ENCODE measurements around the gene CHST15. TPM values are rescaled to one million over a fixed set of nuclear protein-coding genes. Genes with fewer than 3 reads are reported as not detected.

The CHST15 gene
- total and polyA plus RNA-seq, 4 donors, result 5.4 to 45.3 (median 36.7) TPM

- ATAC-seq (ENCODE audit: insufficient read depth, low FRiP score), result no peak
- TF ChIP-seq, protein P1, sequence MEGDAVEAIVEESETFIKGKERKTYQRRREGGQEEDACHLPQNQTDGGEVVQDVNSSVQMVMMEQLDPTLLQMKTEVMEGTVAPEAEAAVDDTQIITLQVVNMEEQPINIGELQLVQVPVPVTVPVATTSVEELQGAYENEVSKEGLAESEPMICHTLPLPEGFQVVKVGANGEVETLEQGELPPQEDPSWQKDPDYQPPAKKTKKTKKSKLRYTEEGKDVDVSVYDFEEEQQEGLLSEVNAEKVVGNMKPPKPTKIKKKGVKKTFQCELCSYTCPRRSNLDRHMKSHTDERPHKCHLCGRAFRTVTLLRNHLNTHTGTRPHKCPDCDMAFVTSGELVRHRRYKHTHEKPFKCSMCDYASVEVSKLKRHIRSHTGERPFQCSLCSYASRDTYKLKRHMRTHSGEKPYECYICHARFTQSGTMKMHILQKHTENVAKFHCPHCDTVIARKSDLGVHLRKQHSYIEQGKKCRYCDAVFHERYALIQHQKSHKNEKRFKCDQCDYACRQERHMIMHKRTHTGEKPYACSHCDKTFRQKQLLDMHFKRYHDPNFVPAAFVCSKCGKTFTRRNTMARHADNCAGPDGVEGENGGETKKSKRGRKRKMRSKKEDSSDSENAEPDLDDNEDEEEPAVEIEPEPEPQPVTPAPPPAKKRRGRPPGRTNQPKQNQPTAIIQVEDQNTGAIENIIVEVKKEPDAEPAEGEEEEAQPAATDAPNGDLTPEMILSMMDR (IDR thresholded peaks at IDR 0.05; ENCODE audit: control extremely low read depth, extremely low read depth), result no peak
These were observed 39.5 kb upstream of the CHST15 start for GRCh38 chr10:124132876-124133275.

DNA sequence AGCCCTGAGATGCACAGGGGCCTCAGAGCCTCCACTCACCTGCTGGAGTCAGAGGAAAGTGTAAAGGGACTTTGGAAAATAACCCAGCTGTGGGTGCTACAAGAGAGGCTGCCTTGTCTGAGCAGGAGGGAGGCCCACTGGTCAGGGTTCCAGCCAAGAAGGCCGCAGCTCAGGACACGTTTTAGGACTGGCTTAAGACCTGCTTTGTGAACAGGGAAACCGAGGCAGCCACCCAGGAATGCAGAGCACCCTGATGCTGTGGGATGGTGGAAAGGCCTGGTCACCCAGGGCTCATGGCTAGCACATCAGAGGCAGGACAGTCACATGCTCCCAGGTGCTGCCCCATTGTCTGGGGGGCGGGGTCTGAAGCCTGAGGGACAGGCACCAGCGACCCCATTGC, 38.9 kb upstream of the CHST15 start:
- ATAC-seq (ENCODE audit: insufficient read depth, low FRiP score) (no peak), DNase-seq (no peak)
- Histone ChIP-seq H3K4me1 (ENCODE audit: control insufficient read depth in 5 of 5, insufficient read depth in 5 of 5, low read length in 5 of 5) (peaks cover 0 to under 1% (median 0%) of the 10 kb centered on the region in 5 donors), H3K4me3 (no peak overlapping the region), H3K9me3 (ENCODE audit: control insufficient read depth in 4 of 4, insufficient read depth in 3 of 4, low read length in 3 of 4) (no peaks in the 10 kb centered on the region), H3K36me3 (ENCODE audit: control insufficient read depth in 4 of 4, insufficient read depth in 4 of 4, low read length in 4 of 4) (no peaks in the 10 kb centered on the region), H3K27me3 (ENCODE audit: control insufficient read depth in 3 of 3, insufficient read depth in 3 of 3, low read length in 2 of 3) (no peaks in the 10 kb centered on the region), H3K9ac (ENCODE audit: insufficient read depth in 1 of 2, low read length in 2 of 2) (no peak overlapping the region), H3K27ac (ENCODE audit: low read depth in 1 of 2, low read length in 1 of 2) (no peak overlapping the region)
- 84 to 98% methylated on average over 5 of the region's 5 CpGs for WGBS, 2 donors
- TF ChIP-seq, protein P1 (IDR thresholded peaks at IDR 0.05; ENCODE audit: control extremely low read depth, extremely low read depth), result no peak

More at GRCh38 chr10:124132876-124133275, 39.5 kb upstream of the CHST15 start:
- Histone ChIP-seq H3K4me3 (no peak overlapping the region), H3K9me3 (ENCODE audit: control insufficient read depth in 4 of 4, insufficient read depth in 3 of 4, low read length in 3 of 4) (no peaks in the 10 kb centered on the region), H3K4me1 (ENCODE audit: control insufficient read depth in 5 of 5, insufficient read depth in 5 of 5, low read length in 5 of 5) (peaks cover 0 to 3% (median 0%) of the 10 kb centered on the region in 5 donors), H3K27me3 (ENCODE audit: control insufficient read depth in 3 of 3, insufficient read depth in 3 of 3, low read length in 2 of 3) (no peaks in the 10 kb centered on the region), H3K36me3 (ENCODE audit: control insufficient read depth in 4 of 4, insufficient read depth in 4 of 4, low read length in 4 of 4) (no peaks in the 10 kb centered on the region), H3K27ac (ENCODE audit: low read depth in 1 of 2, low read length in 1 of 2) (no peak overlapping the region), H3K9ac (ENCODE audit: insufficient read depth in 1 of 2, low read length in 2 of 2) (no peak overlapping the region)
- DNase-seq, result peak in 2 of 3 donors; percentile 8 to 49
- WGBS, 2 donors, result 69 to 77% methylated on average over 5 of the region's 5 CpGs

GRCh38 chr10:124131172-124131571, 37.8 kb upstream of the CHST15 start:
- TF ChIP-seq, protein P1 (IDR thresholded peaks at IDR 0.05; ENCODE audit: control extremely low read depth, extremely low read depth), result no peak
- DNase-seq, result no peak
- H3K27ac ChIP-seq (ENCODE audit: low read depth in 1 of 2, low read length in 1 of 2), result no peak overlapping the region
- no peaks in the 10 kb centered on the region for H3K4me1 ChIP-seq (ENCODE audit: control insufficient read depth in 5 of 5, insufficient read depth in 5 of 5, low read length in 5 of 5)
- WGBS, 2 donors, result 93% methylated on average over 9 of the region's 9 CpGs
- no peaks in the 10 kb centered on the region for H3K9me3 ChIP-seq (ENCODE audit: control insufficient read depth in 4 of 4, insufficient read depth in 3 of 4, low read length in 3 of 4)
- no peak overlapping the region for H3K4me3 ChIP-seq
- no peak overlapping the region for H3K9ac ChIP-seq (ENCODE audit: insufficient read depth in 1 of 2, low read length in 2 of 2)
- no peaks in the 10 kb centered on the region for H3K36me3 ChIP-seq (ENCODE audit: control insufficient read depth in 4 of 4, insufficient read depth in 4 of 4, low read length in 4 of 4)
- H3K27me3 ChIP-seq (ENCODE audit: control insufficient read depth in 3 of 3, insufficient read depth in 3 of 3, low read length in 2 of 3), result no peaks in the 10 kb centered on the region
- ATAC-seq (ENCODE audit: insufficient read depth, low FRiP score), result no peak
